Immature natural killer cell (primary cell): Measurements from ENCODE around the gene RICTOR. TPM values are rescaled to one million over a fixed set of nuclear protein-coding genes. Genes with fewer than 3 reads are reported as not detected.
A peak's percentile ranks its signal among the peaks of the same experiment; 100 is the strongest.
"Not testable (repeated sequence)": the region's sequence is repeated elsewhere in the genome, so short reads cannot be mapped to it uniquely, and the experiment has no call there.

ENCODE experiments used
- DNase-seq, 3 donors: peaks; one replicate each; pipeline ENCODE4 v3.0.0; 2022; ENCODE audit warnings: mixed read lengths in 1 of 3
- H3K27ac Mint-ChIP-seq, 6 donors: one replicate each; pipeline ENCODE4 v1.8.0; 2020; ENCODE audit warnings: mixed read lengths in 6 of 6, mild to moderate bottlenecking in 5 of 6, inconsistent platforms in 4 of 6, moderate library complexity in 3 of 6
- H3K27me3 Mint-ChIP-seq, 3 donors: one replicate each; pipeline ENCODE4 v1.8.0; 2020 to 2021; ENCODE audit warnings: low read depth in 3 of 3, mild to moderate bottlenecking in 3 of 3, mixed read lengths in 3 of 3, moderate library complexity in 3 of 3, inconsistent platforms in 1 of 3
- H3K36me3 Mint-ChIP-seq, 3 donors: one replicate each; pipeline ENCODE4 v1.8.0; 2020; ENCODE audit warnings: mixed read lengths in 3 of 3, inconsistent platforms in 2 of 3, mild to moderate bottlenecking in 2 of 3
- H3K4me1 Mint-ChIP-seq, 2 donors: one replicate each; pipeline ENCODE4 v1.8.0; 2020; ENCODE audit warnings: inconsistent platforms in 2 of 2, mild to moderate bottlenecking in 2 of 2, mixed read lengths in 2 of 2, moderate library complexity in 1 of 2
- H3K4me3 Mint-ChIP-seq, 5 donors: one replicate each; pipeline ENCODE4 v1.8.0; 2020; ENCODE audit warnings: mild to moderate bottlenecking in 5 of 5, mixed read lengths in 5 of 5, inconsistent platforms in 3 of 5, moderate library complexity in 3 of 5
- H3K9me3 Mint-ChIP-seq, 6 donors: one replicate each; pipeline ENCODE4 v1.8.0; 2020; ENCODE audit warnings: mild to moderate bottlenecking in 6 of 6, mixed read lengths in 6 of 6, inconsistent platforms in 4 of 6, moderate library complexity in 3 of 6
- polyA plus RNA-seq, 3 donors: library from polyadenylated mRNA; unstranded; fragments of 300-500 nt; fragmentation: Illumina TruSeq; gene quantifications; one replicate each; pipeline ENCODE4 v1.2.3, GENCODE V29; 2021

RICTOR gene
- polyA plus RNA-seq, 3 donors from 2014 or later = 6.7 to 14.0 (median 7.4) TPM

DNA sequence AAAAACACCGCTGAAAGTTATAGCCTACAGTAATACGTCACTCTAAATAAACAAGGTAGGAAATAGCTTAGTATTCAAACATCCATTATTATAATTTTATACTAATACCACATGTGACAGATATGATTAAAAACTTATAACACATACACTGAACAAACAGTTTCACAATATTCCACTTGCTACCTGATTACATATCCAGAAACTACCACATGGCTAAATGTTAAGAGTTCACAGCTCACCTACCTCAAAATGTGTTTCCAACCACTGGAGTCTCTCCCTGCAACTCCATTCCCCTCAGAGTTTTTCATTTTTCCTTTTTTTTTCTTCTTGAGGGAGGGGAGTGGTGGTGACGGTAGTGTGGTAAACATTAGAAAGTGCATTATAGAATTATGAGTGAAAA lies 12.1 kb downstream of the RICTOR start:
- DNase-seq = no peak
- H3K36me3 Mint-ChIP-seq = peaks cover 12 to 18% (median 12%) of the 10 kb centered on the region in 3 donors
- H3K4me3 Mint-ChIP-seq = no peak overlapping the region
- H3K27me3 Mint-ChIP-seq = no peaks in the 10 kb centered on the region
- H3K27ac Mint-ChIP-seq = peak overlapping the region in 2 of 6 donors; percentile 15 to 25
- H3K4me1 Mint-ChIP-seq = peaks cover 77 to 94% of the 10 kb centered on the region in 2 donors
- H3K9me3 Mint-ChIP-seq = peaks cover 0 to 5% (median 0%) of the 10 kb centered on the region in 6 donors

DNA sequence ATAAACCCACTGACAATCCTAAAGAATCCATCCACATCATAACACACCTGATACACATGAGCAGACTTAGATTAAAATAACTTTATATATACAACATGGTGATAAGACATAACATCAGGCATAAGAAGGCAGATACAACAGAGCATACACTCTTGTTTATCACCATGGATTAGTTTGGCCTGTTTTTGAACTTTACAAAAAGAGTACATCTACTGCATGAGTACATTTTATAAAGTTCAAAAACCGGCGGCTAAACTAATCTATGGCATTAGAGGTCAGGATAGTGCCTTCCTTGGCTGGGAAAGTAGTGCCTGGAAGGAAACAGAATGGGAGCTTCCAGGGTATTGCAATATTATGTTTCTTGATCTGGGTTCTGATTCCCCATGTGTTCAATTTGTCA lies 15.1 kb downstream of the RICTOR start:
- Mint-ChIP-seq H3K36me3 (no peaks in the 10 kb centered on the region), H3K4me1 (peaks cover 81 to 97% of the 10 kb centered on the region in 2 donors), H3K27ac (peak overlapping the region; percentile 5 to 72 (median 59)), H3K9me3 (no peaks in the 10 kb centered on the region), H3K4me3 (peak overlapping the region in 3 of 5 donors; percentile 10 to 40 (median 22)), H3K27me3 (peaks cover 0 to 3% (median 0%) of the 10 kb centered on the region in 3 donors)
- no peak for DNase-seq

DNA sequence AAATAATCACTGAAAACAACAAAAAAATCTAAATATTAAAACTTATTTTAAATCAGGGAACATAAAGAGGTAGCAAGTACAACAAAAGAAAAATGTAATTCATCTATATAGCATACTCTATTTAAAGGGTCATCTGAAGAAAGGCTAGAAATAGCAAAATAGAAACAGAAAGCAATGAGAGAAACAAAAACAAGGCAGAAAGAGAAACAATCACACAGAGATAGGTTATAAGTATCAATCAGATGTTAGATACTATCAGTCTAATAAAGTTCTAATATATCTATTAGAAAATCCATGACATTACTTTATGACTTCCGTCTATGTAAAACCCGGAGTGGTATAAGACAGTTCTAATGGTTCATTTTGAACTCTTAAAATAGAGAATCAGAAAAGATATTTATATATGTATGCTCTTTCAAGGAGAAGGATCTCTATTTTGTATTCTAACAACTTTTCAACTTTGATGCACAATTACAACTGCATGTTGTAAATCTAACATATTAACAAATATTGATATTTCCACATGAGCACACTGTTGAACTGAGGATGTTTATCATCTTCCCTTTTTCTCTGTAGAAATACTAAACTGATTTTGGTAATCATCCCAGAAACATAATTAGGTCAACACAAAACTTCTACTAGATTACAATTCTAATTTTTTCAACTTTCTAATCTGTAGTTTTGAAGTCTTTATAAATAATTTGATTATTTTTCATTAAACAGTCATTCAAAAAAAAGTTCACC lies 15.8 kb downstream of the RICTOR start:
- peak overlapping the region; percentile 11 to 77 (median 57) for H3K4me3 Mint-ChIP-seq
- peaks cover 80 to 95% of the 10 kb centered on the region in 2 donors for H3K4me1 Mint-ChIP-seq
- H3K9me3 Mint-ChIP-seq = no peaks in the 10 kb centered on the region
- DNase-seq = no peak
- H3K36me3 Mint-ChIP-seq = no peaks in the 10 kb centered on the region
- peaks cover 0 to 3% (median 0%) of the 10 kb centered on the region in 3 donors for H3K27me3 Mint-ChIP-seq
- H3K27ac Mint-ChIP-seq = peak overlapping the region; percentile 28 to 77 (median 70)

DNA sequence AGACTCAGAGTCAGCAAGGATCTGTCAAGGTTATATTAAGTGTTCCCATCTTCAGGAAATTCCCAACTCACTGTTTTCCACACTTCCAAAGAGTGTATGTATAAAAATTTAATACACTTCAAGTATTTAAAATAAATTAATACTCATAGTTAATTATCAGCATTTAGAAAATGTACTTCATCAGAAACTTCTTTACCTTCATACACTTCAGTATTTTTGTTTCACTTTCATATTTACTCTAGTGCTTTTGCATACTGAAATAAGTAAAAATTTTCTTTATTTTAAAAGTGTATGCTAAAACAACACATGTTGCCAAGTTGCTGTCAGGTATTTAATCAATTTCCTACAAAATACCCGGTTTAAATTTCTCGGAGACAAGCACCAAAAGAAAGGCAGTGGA lies 16.5 kb downstream of the RICTOR start:
- peak overlapping the region; percentile 11 to 77 (median 57) for H3K4me3 Mint-ChIP-seq
- DNase-seq = peak in 1 of 3 donors; percentile 12
- no peaks in the 10 kb centered on the region for H3K36me3 Mint-ChIP-seq
- peak overlapping the region; percentile 31 to 77 (median 70) for H3K27ac Mint-ChIP-seq
- peaks cover 0 to 3% (median 0%) of the 10 kb centered on the region in 3 donors for H3K27me3 Mint-ChIP-seq
- H3K4me1 Mint-ChIP-seq = peaks cover 80 to 94% of the 10 kb centered on the region in 2 donors
- no peaks in the 10 kb centered on the region for H3K9me3 Mint-ChIP-seq

DNA sequence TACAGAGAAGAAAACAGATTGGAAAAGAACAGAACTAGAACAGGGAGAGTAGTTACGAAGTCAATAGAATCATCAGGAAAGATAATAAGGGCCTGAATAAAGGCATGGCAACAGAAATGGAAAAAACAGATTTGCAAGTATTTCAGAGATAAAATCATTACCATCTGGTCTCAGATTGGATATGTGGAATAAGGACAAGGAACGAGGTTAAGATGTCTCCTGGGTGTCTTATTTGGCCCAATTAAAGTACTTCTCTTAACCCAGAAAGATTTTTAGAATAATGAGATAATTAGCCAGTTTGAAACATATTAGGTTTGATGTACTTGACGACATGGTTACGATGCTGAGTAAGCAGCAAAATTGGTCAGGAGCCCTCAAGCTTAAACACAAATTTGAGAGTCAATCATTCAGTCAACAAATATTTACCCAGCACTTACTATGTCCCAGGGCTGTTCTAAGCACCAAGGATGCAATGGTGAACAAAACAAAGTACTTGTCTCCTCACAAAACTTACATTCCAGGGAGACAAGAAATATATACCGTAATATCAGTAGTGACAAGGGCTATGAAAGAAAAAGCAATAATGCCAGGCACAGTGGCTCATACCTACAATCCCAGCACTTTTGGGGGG lies 18.3 kb downstream of the RICTOR start:
- peaks cover 72 to 90% of the 10 kb centered on the region in 2 donors for H3K4me1 Mint-ChIP-seq
- H3K27ac Mint-ChIP-seq = peak overlapping the region in 5 of 6 donors; percentile 31 to 77 (median 51)
- H3K4me3 Mint-ChIP-seq = peak overlapping the region in 1 of 5 donors; percentile 3
- no peak for DNase-seq
- H3K9me3 Mint-ChIP-seq = no peaks in the 10 kb centered on the region
- no peaks in the 10 kb centered on the region for H3K36me3 Mint-ChIP-seq
- peaks cover 0 to 3% (median 0%) of the 10 kb centered on the region in 3 donors for H3K27me3 Mint-ChIP-seq

DNA sequence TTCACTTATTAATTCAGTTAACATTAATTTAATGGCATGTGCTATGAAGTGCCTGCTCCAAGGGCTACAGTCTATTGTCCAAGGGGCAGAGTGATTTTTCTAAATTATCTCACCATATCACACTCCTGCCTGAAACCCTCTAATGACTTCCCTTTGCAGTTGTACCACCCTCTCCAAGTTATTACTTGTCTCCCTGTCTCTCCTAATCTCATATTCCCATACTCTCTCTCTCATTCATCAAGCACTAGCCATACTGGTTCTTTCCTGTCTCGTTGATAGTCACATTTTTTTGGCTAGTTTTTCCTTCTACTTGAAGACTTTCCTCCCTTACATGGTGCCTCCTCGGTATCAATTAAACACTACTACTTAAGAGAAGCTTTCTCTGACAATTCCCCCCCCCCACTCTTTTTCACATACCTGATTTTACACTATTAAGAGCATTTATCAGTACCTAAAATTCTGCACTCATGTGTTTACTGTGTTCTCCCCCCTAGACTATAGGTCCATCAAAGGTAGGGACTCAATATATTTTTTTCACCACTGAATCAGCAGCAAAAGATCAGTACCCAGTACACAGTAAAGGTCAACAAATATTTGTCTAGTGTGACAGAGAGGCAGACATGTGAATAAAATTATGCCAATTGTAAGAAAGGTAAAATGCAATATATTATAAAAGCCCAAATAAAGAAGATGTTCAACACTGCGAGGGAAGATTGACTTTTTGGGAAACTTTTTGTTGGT lies 19.0 kb downstream of the RICTOR start:
- peaks cover 67 to 89% of the 10 kb centered on the region in 2 donors for H3K4me1 Mint-ChIP-seq
- peaks cover 0 to 3% (median 0%) of the 10 kb centered on the region in 3 donors for H3K27me3 Mint-ChIP-seq
- no peak for DNase-seq
- H3K9me3 Mint-ChIP-seq = no peaks in the 10 kb centered on the region
- no peaks in the 10 kb centered on the region for H3K36me3 Mint-ChIP-seq
- peak overlapping the region in 1 of 5 donors; percentile 3 for H3K4me3 Mint-ChIP-seq
- H3K27ac Mint-ChIP-seq = peak overlapping the region in 5 of 6 donors; percentile 4 to 51 (median 31)

DNA sequence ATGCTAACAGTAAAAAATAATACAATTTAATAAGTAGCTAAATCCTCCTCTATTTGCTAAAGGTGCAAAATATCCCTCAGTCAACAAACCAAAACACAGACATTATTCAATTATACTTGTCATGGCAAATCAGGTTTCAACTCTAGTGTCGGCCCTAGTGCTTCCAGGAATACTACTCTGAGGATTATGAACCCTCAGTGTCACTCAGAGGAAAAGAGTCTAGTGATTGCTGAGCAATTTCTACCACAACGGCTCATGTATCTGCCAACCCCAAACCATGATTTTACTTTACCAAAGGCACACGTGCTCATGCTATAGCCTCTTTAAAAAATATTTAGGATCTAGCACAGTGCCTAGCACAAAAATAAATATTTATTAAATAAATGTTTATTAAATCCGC lies 21.0 kb downstream of the RICTOR start:
- Mint-ChIP-seq H3K4me1 (peaks cover 63 to 88% of the 10 kb centered on the region in 2 donors), H3K36me3 (no peaks in the 10 kb centered on the region), H3K9me3 (no peaks in the 10 kb centered on the region), H3K4me3 (no peak overlapping the region), H3K27ac (no peak overlapping the region), H3K27me3 (peaks cover 0 to 4% (median 0%) of the 10 kb centered on the region in 3 donors)
- DNase-seq = no peak

DNA sequence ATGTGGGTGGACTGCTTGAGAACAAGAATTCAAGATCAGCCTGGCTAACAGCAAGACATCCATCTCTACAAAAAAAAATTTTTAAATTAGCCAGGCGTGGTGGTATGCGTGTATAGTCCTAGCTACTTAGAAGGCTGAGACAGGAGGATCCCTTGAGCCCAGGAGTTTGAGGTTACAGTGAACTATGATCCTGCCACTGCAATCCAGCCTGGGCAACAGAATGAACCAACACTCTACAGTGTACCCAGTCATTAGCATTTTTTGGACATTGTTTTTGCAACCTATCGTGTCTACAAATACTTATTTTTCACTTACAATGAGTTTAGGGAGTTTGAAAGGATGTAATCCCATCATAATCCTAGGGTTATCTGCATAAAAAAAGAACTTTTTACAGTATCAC lies 22.1 kb downstream of the RICTOR start:
- DNase-seq = no peak
- H3K27me3 Mint-ChIP-seq = peaks cover 0 to 4% (median 1%) of the 10 kb centered on the region in 3 donors
- no peaks in the 10 kb centered on the region for H3K36me3 Mint-ChIP-seq
- no peak overlapping the region for H3K27ac Mint-ChIP-seq
- H3K9me3 Mint-ChIP-seq = no peaks in the 10 kb centered on the region
- H3K4me1 Mint-ChIP-seq = peaks cover 64 to 88% of the 10 kb centered on the region in 2 donors
- H3K4me3 Mint-ChIP-seq = no peak overlapping the region

DNA sequence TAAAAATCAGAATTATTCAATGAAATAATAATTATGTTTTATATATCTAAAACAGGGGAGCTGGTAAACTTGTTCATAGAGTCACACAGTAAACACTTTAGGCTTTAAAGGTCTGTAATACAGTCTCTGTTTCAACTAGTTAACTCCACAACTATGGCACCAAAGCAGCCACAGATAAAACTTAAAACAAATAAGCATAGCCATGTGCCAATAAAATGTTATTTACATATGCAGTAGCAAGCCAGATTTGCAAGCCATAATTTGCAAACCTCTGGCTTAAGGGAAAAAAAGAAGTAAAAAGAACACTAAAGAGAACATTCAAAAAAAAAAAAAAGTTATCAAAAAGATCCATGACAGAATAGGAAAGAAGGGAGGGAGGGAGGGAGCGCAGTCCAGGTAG lies 24.9 kb downstream of the RICTOR start:
- Mint-ChIP-seq H3K4me3 (peak overlapping the region in 1 of 5 donors; percentile 15), H3K4me1 (peaks cover 55 to 81% of the 10 kb centered on the region in 2 donors), H3K27me3 (peaks cover 0 to 1% (median 1%) of the 10 kb centered on the region in 3 donors), H3K36me3 (no peaks in the 10 kb centered on the region), H3K9me3 (no peaks in the 10 kb centered on the region), H3K27ac (peak overlapping the region in 2 of 6 donors; percentile 15 to 26)
- DNase-seq = no peak

DNA sequence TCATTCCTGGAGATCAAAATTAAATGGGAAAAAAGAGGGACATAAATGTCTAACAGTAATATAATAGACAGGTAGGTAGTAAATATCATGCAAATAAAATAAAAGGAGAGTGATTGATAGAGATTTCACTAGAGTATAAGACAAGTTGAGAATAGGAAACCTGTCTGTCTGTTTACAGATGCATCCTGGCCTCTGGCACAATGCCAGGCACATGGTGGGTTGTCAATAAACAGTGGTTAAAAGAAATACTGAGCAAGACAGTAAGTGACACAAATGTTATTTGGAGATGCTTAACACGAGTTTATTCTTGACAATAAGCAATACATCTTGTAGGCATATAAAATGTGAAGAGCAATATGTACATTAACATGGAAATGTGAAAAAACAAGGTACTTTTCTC lies 33.3 kb downstream of the RICTOR start:
- H3K4me1 Mint-ChIP-seq = peaks cover 56 to 80% of the 10 kb centered on the region in 2 donors
- H3K27ac Mint-ChIP-seq = peak overlapping the region in 1 of 6 donors; percentile 7
- DNase-seq = no peak
- peak overlapping the region in 1 of 5 donors; percentile 14 for H3K4me3 Mint-ChIP-seq
- H3K36me3 Mint-ChIP-seq = no peaks in the 10 kb centered on the region
- H3K27me3 Mint-ChIP-seq = no peaks in the 10 kb centered on the region
- no peaks in the 10 kb centered on the region for H3K9me3 Mint-ChIP-seq

DNA sequence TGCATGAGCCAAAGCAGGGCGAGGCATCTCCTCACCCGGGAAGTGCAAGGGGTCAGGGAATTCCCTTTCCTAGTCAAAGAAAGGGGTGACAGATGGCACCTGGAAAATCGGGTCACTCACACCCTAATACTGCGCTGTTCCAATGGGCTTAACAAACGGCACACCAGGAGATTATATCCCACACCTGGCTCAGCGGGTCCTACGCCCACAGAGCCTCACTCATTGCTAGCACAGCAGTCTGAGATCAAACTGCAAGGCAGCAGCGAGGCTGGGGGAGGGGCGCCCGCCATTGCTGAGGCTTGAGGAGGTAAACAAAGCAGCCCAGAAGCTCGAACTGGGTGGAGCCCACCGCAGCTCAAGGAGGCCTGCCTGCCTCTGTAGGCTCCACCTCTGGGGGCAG lies 39.7 kb downstream of the RICTOR start:
- H3K27me3 Mint-ChIP-seq, H3K27ac Mint-ChIP-seq, H3K36me3 Mint-ChIP-seq, DNase-seq, H3K4me3 Mint-ChIP-seq, H3K9me3 Mint-ChIP-seq: not testable (repeated sequence)
- peaks cover 74 to 89% of the 10 kb centered on the region in 2 donors for H3K4me1 Mint-ChIP-seq

DNA sequence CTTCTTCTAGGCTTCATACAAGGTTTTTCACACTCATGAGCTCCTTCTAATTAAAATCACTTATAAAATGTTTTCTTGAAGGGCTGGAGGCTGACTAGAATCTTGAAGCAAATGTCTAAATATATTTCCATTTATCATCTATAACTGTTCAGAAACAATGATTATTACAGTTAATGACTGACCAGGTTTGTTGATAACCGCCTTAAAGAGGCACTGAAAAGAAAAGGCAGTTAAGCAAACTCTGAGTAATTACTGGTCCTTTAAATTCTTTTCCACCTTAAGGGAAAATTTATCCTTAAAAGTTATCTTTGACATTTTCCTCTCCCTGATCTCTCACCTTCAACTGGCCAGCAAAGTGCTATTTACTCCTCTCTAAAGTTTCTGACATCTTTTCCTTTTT lies 43.2 kb downstream of the RICTOR start:
- Mint-ChIP-seq H3K36me3 (peaks cover 6 to 8% (median 7%) of the 10 kb centered on the region in 3 donors), H3K27ac (peak overlapping the region in 5 of 6 donors; percentile 1 to 69 (median 12)), H3K9me3 (peaks cover 2 to 6% (median 5%) of the 10 kb centered on the region in 6 donors), H3K27me3 (peaks cover 0 to 1% (median 0%) of the 10 kb centered on the region in 3 donors), H3K4me3 (no peak overlapping the region), H3K4me1 (peaks cover 59 to 81% of the 10 kb centered on the region in 2 donors)
- DNase-seq = no peak

DNA sequence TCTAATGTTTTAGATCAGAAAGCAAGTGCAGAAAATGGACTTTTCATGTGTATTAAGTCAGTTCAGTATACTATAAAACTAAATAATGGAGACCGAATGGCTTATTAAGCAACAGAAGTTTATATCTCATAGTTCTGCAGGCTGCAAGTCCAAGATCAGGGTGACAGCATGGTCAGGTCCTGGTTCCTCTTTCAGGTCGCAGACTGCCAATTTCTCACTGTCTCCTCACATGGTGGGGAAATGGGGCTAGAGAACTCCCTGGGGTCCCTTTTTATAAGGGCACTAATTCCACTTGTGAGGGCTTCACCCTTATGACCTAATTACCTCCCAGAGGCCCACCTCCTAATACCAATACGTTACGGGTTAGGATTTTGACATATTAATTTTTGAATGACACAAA lies 48.7 kb downstream of the RICTOR start:
- H3K36me3 Mint-ChIP-seq = peaks cover 6 to 9% (median 8%) of the 10 kb centered on the region in 3 donors
- H3K9me3 Mint-ChIP-seq = peaks cover 2 to 6% (median 5%) of the 10 kb centered on the region in 6 donors
- peaks cover 54 to 84% of the 10 kb centered on the region in 2 donors for H3K4me1 Mint-ChIP-seq
- H3K27me3 Mint-ChIP-seq = peaks cover 0 to 3% (median 2%) of the 10 kb centered on the region in 3 donors
- no peak overlapping the region for H3K4me3 Mint-ChIP-seq
- peak overlapping the region in 1 of 6 donors; percentile 27 for H3K27ac Mint-ChIP-seq
- no peak for DNase-seq
